Endothelial cell (in vitro differentiated cells): ENCODE data around the gene RAB3IL1. TPM values are rescaled to one million over a fixed set of nuclear protein-coding genes. Genes with fewer than 3 reads are reported as not detected.

Experiments
- DNase-seq: peaks from one replicate; pipeline ENCODE4 v3.0.0; 2021; ENCODE audit warnings: low spot score
- H3K27ac Mint-ChIP-seq: one replicate; pipeline ENCODE4 v1.8.0; 2021; ENCODE audit warnings: mixed read lengths, inconsistent platforms; ENCODE audit not compliant: unreplicated experiment
- H3K27me3 Mint-ChIP-seq: one replicate; pipeline ENCODE4 v1.8.0; 2021; ENCODE audit warnings: mild to moderate bottlenecking, moderate library complexity, mixed read lengths, inconsistent platforms; ENCODE audit not compliant: unreplicated experiment
- H3K36me3 Mint-ChIP-seq: one replicate; pipeline ENCODE4 v1.8.0; 2021; ENCODE audit warnings: mild to moderate bottlenecking, low read depth, mixed read lengths, inconsistent platforms; ENCODE audit not compliant: unreplicated experiment
- H3K4me1 Mint-ChIP-seq: one replicate; pipeline ENCODE4 v1.8.0; 2021; ENCODE audit warnings: mild to moderate bottlenecking, mixed read lengths, inconsistent platforms; ENCODE audit not compliant: unreplicated experiment
- H3K4me3 Mint-ChIP-seq: one replicate; pipeline ENCODE4 v1.8.0; 2021; ENCODE audit warnings: mild to moderate bottlenecking, mixed read lengths, inconsistent platforms; ENCODE audit not compliant: unreplicated experiment
- H3K9me3 Mint-ChIP-seq: one replicate; pipeline ENCODE4 v1.8.0; 2021; ENCODE audit warnings: mixed read lengths, inconsistent platforms; ENCODE audit not compliant: unreplicated experiment
- total RNA-seq: library from RNA; stranded (reverse); fragmentation: NEBNext Ultra II Directional; extraction: Animal tissue kit (Norgen Biotek cat#: 25700); gene quantifications from one replicate; pipeline ENCODE4 v1.2.1, GENCODE V29; 2021; ENCODE audit not compliant: unreplicated experiment
- TF ChIP-seq, protein P1 (sequence below): fragments of 200-600 bp; sonication (generic); IDR thresholded peaks from one replicate; pipeline ENCODE4 v1.5.0; 2021; ENCODE audit warnings: antibody characterized with exemption; ENCODE audit not compliant: unreplicated experiment

The RAB3IL1 gene
- total RNA-seq, 1 donor from 2014 or later: 8.9 TPM

DNA sequence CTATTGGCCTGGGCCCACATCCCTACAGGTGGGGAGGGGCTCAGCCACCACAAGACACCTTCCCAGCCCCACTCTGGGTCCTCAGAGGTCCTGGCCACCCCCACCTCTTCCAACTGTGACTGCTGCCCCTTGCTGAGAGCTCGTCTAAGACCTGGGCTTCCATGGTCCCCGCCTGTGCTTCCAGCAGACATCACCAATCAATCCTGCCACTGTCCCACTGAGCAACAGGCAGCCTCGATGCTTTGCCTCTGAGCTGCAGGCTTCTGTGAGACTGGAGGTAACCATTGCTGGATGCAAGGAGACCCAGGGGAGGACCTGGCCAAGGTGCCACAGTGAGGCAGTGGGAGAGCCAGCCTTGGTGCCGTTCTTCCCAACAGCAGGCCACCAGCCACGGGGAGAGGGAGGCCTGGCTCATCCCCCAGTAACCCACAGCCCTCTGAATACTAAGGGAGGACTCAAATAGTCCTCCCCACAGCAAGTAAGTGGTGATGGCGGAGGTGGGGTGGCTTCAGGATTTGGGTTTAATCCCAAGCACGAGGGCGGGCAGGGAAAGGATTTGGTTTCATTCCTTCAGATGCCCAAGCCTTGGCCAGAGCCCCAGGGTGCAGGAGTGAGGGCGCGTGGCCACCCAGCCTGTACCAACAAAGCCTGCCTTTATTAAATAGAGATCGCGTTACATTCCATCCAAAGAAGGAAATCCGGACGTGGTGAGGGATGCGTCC, 20.5 kb downstream of the RAB3IL1 start:
- Mint-ChIP-seq H3K27ac (no peak overlapping the region), H3K4me3 (no peak overlapping the region), H3K36me3 (no peaks in the 10 kb centered on the region), H3K4me1 (no peaks in the 10 kb centered on the region), H3K9me3 (no peaks in the 10 kb centered on the region), H3K27me3 (peaks cover 2% of the 10 kb centered on the region)
- no peak for DNase-seq
- TF ChIP-seq, protein P1, sequence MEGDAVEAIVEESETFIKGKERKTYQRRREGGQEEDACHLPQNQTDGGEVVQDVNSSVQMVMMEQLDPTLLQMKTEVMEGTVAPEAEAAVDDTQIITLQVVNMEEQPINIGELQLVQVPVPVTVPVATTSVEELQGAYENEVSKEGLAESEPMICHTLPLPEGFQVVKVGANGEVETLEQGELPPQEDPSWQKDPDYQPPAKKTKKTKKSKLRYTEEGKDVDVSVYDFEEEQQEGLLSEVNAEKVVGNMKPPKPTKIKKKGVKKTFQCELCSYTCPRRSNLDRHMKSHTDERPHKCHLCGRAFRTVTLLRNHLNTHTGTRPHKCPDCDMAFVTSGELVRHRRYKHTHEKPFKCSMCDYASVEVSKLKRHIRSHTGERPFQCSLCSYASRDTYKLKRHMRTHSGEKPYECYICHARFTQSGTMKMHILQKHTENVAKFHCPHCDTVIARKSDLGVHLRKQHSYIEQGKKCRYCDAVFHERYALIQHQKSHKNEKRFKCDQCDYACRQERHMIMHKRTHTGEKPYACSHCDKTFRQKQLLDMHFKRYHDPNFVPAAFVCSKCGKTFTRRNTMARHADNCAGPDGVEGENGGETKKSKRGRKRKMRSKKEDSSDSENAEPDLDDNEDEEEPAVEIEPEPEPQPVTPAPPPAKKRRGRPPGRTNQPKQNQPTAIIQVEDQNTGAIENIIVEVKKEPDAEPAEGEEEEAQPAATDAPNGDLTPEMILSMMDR: no peak

DNA sequence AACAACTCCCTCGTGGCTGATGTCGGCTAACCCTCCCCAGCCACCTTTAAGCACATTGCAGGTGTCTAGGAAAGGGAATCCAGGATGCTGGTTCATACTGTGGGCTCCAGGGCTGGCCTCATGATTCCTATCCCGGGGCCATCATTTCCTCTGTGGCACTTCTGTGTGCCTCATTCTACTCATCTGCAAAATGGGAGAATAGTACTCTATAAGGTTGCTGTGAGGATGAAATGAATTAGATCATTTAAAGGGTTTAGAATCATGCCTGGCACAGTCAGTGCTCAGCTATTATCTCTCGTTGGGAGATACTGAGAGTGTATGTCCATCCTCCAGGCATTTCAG, 21.7 kb downstream of the RAB3IL1 start:
- TF ChIP-seq, protein P1: no peak
- Mint-ChIP-seq H3K27ac (no peak overlapping the region), H3K4me3 (no peak overlapping the region), H3K36me3 (no peaks in the 10 kb centered on the region), H3K27me3 (peaks cover 2% of the 10 kb centered on the region), H3K9me3 (no peaks in the 10 kb centered on the region), H3K4me1 (no peaks in the 10 kb centered on the region)
- DNase-seq: no peak

DNA sequence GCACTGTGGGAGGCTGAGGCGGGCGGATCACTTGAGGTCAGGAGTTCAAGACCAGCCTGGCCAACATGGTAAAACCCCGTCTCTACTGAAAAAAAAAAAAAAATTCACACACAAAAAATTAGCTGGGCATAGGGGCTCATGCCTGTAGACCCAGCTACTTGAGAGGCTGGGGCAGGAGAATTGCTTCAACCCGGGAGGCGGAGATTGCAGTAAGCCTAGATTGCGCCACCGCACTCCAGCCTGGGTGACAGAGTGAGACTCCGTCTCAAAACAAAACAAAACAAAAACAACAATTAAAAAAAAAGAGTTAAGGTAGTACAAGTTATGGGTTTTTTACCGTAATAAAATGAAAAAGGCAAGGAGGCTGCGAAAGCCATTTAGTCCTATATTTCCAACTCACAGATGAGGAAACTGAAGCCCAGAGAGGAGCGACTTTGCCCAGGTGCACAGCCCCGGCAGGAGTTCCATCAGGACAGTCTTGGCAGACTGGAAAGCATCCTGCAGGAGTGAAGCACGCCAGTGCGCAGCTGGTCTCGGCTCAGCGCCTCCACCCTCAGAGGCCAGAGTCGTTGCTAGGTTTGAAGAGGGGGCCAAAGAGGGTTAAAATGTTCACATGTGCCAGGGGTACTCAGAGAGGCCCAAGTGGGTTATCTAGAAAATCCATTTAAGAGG, 22.2 kb downstream of the RAB3IL1 start:
- H3K36me3 Mint-ChIP-seq: no peaks in the 10 kb centered on the region
- peaks cover 2% of the 10 kb centered on the region for H3K27me3 Mint-ChIP-seq
- TF ChIP-seq, protein P1: no peak
- H3K4me1 Mint-ChIP-seq: no peaks in the 10 kb centered on the region
- no peaks in the 10 kb centered on the region for H3K9me3 Mint-ChIP-seq
- peak overlapping the region; percentile 5 for H3K4me3 Mint-ChIP-seq
- no peak for DNase-seq
- no peak overlapping the region for H3K27ac Mint-ChIP-seq

DNA sequence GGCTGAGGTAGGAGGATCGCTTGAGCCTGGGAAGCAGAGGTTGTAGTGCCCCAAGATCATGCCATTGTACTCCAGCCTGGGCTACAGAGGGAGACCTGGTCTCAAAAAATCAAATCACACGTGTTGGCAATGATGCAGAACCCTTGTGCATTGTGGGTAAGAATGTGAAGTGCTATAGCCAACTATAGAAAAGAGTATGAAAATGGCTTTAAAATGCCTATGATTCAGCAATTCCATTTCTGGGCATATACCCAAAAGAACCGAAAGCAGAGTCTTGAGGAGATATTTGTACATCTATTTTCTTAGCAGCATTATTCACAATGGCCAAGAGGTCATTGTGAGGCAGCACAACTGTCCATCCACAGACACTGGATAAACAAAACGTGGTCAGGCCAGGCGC, 23.4 kb downstream of the RAB3IL1 start:
- no peak overlapping the region for H3K4me3 Mint-ChIP-seq
- DNase-seq: no peak
- no peak overlapping the region for H3K27ac Mint-ChIP-seq
- no peaks in the 10 kb centered on the region for H3K9me3 Mint-ChIP-seq
- H3K4me1 Mint-ChIP-seq: no peaks in the 10 kb centered on the region
- TF ChIP-seq, protein P1: no peak
- peaks cover 2% of the 10 kb centered on the region for H3K27me3 Mint-ChIP-seq
- no peaks in the 10 kb centered on the region for H3K36me3 Mint-ChIP-seq

DNA sequence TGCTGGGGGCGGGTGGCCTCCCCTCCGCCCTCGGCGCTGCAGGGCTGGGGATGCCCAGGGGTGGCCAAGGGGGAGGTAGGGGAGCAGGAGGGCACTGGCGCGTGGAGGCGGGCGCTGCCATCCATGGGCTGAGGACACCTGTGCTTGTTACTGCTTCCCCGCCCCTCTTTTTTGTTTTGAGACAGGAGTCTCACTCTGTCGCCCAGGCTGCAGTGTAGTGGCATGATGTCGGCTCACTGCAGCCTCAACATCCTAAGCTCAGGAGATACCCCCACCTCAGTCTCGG, 25.3 kb downstream of the RAB3IL1 start:
- no peak for DNase-seq
- TF ChIP-seq, protein P1: no peak
- H3K4me3 Mint-ChIP-seq: peak overlapping the region; percentile 83
- no peaks in the 10 kb centered on the region for H3K9me3 Mint-ChIP-seq
- no peak overlapping the region for H3K27ac Mint-ChIP-seq
- no peaks in the 10 kb centered on the region for H3K4me1 Mint-ChIP-seq
- H3K27me3 Mint-ChIP-seq: peaks cover 5% of the 10 kb centered on the region
- H3K36me3 Mint-ChIP-seq: no peaks in the 10 kb centered on the region
